GM21390 (cell line): ENCODE data around the gene ATF7.

ENCODE experiments used
- ATAC-seq: cut with Tn5 transposase; IDR thresholded peaks from one replicate; pipeline ENCODE4 v1.9.1; 2021; ENCODE audit not compliant: unreplicated experiment

Gene ATF7

GRCh38 chr12:53532524-53533445, 93.4 kb downstream of the ATF7 start:
- ATAC-seq, result no peak

DNA sequence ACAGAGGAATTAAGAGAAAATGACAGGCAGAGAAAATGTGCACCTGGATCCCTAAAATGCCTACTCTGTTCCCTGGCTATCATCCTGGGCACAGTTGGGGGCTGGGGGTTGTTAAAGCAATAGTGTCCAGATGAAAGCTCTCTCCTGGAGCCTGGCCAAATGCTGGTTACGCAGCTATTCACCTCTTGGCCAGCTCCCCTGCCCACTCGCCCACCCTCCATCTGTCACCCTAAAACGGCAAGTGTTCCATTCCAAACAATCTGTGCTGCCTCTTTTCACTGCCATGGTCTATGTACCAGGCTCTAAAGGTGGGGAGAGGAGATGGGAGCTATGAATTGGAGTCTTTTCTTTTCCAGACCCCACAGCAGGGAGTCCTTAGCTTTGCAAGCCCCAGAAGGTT, 94.2 kb downstream of the ATF7 start:
- no peak for ATAC-seq

- ATAC-seq, result no peak
These were observed 95.3 kb downstream of the ATF7 start for GRCh38 chr12:53530920-53531319.

DNA sequence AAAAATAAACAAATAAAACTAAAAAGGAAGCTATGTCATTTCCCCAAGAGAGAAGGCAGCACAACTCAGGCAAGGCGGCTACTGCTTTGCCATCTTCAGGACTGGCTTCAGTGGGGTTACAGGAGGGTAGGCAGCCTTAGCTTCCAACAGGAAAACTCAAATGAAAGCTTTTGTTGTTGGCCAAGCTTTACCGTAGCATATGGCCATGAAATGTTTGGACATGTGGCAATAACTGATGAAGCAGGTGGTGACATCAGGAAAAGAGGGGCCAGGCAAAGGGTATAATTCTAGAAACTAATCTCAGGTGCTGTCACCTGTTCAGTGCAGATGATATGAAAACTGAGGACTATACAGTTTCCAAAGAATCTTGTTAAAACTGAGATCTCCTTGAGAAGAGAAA, 96.1 kb downstream of the ATF7 start:
- no peak for ATAC-seq

DNA sequence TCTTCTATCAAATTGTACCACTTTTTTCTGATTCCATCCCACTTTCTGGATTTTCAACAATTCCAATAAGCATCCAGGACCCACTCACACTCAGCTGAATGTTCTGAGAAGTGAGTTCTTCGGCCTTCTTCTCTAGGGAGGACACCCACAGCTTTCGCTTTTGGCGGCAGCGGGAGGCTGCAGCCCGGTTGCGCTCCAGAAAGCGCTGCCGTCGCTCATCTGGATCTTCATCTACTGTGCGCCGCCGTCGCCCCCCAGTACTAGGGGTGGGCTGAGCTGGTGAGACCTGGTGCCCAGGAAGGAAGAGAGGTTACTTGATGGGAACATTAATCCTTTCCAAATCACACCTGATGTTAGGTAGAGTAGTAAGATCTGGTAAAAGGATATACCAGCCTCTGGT, 101.7 kb downstream of the ATF7 start:
- ATAC-seq, result no peak

GRCh38 chr12:53523131-53523530, 103.1 kb downstream of the ATF7 start:
- ATAC-seq, result no peak

DNA sequence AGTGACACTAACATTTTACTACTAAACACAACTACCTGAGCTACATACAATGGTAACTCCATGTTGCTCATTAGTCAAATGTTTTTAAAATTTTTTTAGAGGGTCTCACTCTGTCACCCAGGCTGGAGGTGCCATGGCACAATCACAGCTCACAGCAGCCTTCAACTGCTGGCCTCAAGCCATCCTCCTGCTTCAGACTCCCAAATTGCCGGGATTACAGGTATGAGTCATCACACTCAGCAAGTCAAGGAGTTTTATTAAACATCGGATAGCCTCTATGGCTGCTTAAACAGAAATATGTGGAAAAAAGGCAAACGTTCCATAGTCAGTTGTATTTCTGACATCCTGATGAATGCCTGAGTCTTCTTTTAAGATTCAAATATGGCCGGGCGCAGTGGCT, 107.8 kb downstream of the ATF7 start:
- ATAC-seq, result no peak

GRCh38 chr12:53516758-53517455, 109.3 kb downstream of the ATF7 start:
- no peak for ATAC-seq

DNA sequence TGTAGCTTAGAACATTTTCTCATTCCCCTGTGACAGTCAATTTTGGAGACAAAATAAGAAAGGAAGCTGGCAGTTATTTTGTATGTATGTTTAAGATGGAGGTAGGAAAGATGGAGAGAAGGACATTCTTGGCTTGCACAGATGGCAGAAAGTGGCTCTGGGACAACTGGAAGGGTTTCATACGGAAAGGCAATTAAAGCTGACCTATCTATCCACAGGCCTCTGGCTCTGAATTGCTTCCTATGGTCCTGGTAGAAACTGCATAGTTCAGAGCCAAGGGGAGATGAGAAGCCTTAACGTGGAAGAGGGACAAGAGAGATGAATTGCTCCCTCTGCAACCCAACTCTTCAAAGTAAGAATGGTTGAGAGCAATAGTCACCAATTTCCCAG, 110.9 kb downstream of the ATF7 start:
- no peak for ATAC-seq

GRCh38 chr12:53514628-53515290, 111.4 kb downstream of the ATF7 start:
- ATAC-seq, result no peak

GRCh38 chr12:53513712-53514410, 112.3 kb downstream of the ATF7 start:
- ATAC-seq, result no peak

DNA sequence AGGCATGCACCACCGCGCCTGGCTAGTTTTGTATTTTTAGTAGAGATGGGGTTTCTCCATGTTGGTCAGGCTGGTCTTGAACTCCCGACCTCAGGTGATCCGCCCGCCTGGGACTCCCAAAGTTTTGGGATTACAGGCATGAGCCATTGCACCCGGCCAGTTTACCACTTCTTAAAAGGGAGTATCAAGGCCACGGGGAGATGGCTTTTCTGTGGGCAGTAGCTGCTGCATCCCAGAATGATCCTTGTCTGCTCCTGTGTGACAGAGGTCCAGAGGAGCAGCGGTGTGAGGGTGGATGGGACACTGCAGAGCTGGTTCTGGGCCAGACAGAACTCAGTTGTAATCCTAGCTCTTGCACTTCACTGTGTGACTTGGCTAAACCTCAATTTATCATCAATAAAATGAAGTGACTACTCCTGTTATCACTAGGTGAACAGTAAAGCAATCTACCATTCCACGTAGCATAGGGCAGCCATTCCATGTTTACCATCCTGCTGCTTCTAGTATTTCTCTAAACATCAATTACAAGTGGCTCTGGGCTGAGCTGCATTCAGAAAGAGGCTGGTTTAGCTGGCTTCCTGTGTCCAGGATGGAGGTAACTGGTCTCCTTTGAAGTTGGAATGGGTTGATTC, 115.9 kb downstream of the ATF7 start:
- no peak for ATAC-seq

- peak; percentile 91 for ATAC-seq
These were observed 117.5 kb downstream of the ATF7 start for GRCh38 chr12:53508534-53509170.

DNA sequence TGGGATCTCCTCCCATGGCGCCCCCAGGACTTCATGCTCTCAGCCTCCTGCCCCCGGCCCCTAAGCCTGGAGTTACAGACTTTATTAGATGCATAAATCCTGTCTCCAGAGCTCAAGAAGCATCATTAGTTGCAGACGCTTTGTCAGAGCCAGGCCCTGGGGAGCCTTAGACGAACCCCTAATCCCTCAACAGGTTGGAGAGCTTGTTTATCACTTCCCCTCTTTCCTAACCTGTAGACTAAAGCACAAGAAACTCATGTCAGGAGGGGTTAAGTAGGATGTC, 118.6 kb downstream of the ATF7 start:
- no peak for ATAC-seq

DNA sequence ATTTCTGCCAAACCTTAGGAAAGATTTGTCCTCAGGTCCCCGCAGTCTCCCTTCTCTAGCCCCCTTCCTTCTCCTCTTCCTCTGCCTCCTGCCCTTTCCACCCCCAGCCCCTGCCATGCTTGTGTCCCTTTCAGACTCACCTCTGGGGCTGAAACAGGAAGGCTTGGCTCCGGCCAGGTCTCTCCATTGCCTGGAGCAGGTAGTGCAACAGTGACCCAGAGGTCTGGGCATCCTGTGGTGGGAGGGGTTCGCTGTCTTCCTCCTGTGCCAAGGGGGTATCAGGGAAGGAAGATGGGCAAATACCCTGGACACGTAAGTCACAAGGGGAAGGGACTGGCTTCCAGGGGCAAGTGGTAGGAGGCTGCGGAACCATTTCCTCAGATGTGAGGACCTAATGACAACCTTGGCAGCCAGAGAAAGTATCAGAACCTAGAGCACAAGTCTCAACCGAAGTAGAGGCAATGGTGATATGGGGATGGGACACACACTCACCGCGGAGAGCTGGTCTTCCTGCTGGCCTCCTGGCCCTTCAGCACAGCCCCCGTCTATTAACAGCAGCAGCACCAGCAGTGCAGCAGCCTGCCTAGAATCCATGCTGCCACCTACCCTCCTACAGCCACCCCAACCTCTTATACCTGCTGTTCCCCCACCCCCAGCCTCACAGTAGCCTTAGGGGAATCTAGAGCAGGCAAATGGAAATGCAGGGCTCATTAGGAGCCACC, 119.1 kb downstream of the ATF7 start, which contains the start of gene NPFF:
TSS of gene NPFF (minus strand) at position 604 of the 722 bp plus-strand sequence. CDS start at position 594, 10 bp downstream.
- ATAC-seq, result no peak

- ATAC-seq, result no peak
These were observed 119.8 kb downstream of the ATF7 start for GRCh38 chr12:53506450-53506785.

GRCh38 chr12:53505555-53506449, 120.4 kb downstream of the ATF7 start:
- no peak for ATAC-seq

GRCh38 chr12:53505086-53505485, 121.1 kb downstream of the ATF7 start:
- ATAC-seq, result no peak
